Measurements from ENCODE around the gene ACACB. TPM values are rescaled to one million over a fixed set of nuclear protein-coding genes. Genes with fewer than 3 reads are reported as not detected.

Gene ACACB
- total and polyA plus RNA-seq, 2 experiments from 2014 or later: 6.2 to 15.4 TPM

GRCh38 chr12:109286652-109287051 lies 170.3 kb downstream of the ACACB start (continued):
- no peak for TF ChIP-seq CTCF (conservative IDR thresholded peaks at IDR 0.05; ENCODE audit: low read depth in 2 of 2)
- no peak for TF ChIP-seq NANOG (IDR thresholded peaks at IDR 0.05; ENCODE audit: borderline replicate concordance)
- TF ChIP-seq REST (IDR thresholded peaks at IDR 0.05; ENCODE audit: unreplicated experiment): no peak
- TF ChIP-seq CREB1 (CRISPR knock-in tag; IDR thresholded peaks at IDR 0.05; ENCODE audit: low read depth): no peak
- TF ChIP-seq EZH2 (IDR thresholded peaks at IDR 0.05; ENCODE audit: low read depth, unreplicated experiment): no peak
- TF ChIP-seq ZNF331 (CRISPR knock-in tag; IDR thresholded peaks at IDR 0.05; ENCODE audit: low read depth): no peak
- TF ChIP-seq POLR2AphosphoS5 (IDR thresholded peaks at IDR 0.05; ENCODE audit: low read depth): no peak
- TF ChIP-seq STAT1 (IDR thresholded peaks at IDR 0.05; ENCODE audit: unreplicated experiment): no peak

GRCh38 chr12:109287181-109287580 lies 170.8 kb downstream of the ACACB start:
- Histone ChIP-seq H3K27ac (ENCODE audit: low read depth) (no peak overlapping the region), H3K36me3 (ENCODE audit: insufficient read depth) (no peaks in the 10 kb centered on the region), H3K9me2 (ENCODE audit: insufficient read depth) (no peaks in the 10 kb centered on the region), H2AFZ (no peak overlapping the region), H3F3A (replicated peaks; ENCODE audit: low read depth) (no peaks in the 10 kb centered on the region), H3K79me2 (replicated peaks; ENCODE audit: insufficient read depth) (no peaks in the 10 kb centered on the region), H4K20me1 (replicated peaks; ENCODE audit: insufficient read depth) (no peaks in the 10 kb centered on the region), H3K27me3 (ENCODE audit: insufficient read depth) (no peaks in the 10 kb centered on the region), H3K4me1 (ENCODE audit: insufficient read depth) (no peaks in the 10 kb centered on the region), H3K4me3 (no peak overlapping the region), H3K4me2 (no peak overlapping the region)
- ATAC-seq: no peak
- Mint-ChIP-seq H3K27ac (no peak overlapping the region), H3K9me3 (no peaks in the 10 kb centered on the region), H3K4me3 (no peak overlapping the region), H3K4me1 (peaks cover 11% of the 10 kb centered on the region), H3K27me3 (ENCODE audit: insufficient read depth, low read depth, poor library complexity) (peaks cover 4% of the 10 kb centered on the region), H3K36me3 (ENCODE audit: low read depth) (no peaks in the 10 kb centered on the region; the same call in 2 of the 3 replicates)
- DNase-seq (ENCODE audit: low spot score): no peak
- TF ChIP-seq REST (IDR thresholded peaks at IDR 0.05; ENCODE audit: unreplicated experiment) (no peak), NANOG (IDR thresholded peaks at IDR 0.05; ENCODE audit: borderline replicate concordance) (no peak), CREB1 (CRISPR knock-in tag; IDR thresholded peaks at IDR 0.05; ENCODE audit: low read depth) (no peak), STAT1 (IDR thresholded peaks at IDR 0.05; ENCODE audit: unreplicated experiment) (no peak), ETS1 (IDR thresholded peaks at IDR 0.05) (no peak), EZH2 (IDR thresholded peaks at IDR 0.05; ENCODE audit: low read depth, unreplicated experiment) (no peak), EZH2phosphoT487 (IDR thresholded peaks at IDR 0.05; ENCODE audit: unreplicated experiment) (no peak)

Data from GM23338 (cell line).